Stomach (tissue), 9 donors: ENCODE measurements around the gene ATAD3A. TPM values are rescaled to one million over a fixed set of nuclear protein-coding genes. Genes with fewer than 3 reads are reported as not detected.
"Not testable (repeated sequence)": the region's sequence is repeated elsewhere in the genome, so short reads cannot be mapped to it uniquely, and the experiment has no call there.

ENCODE experiments used
- DNase-seq, 2 donors: peaks; one replicate each; pipeline versions ENCODE4 v3.0.0 to v3.0.0-alpha.2; 2013 to 2019
- H3K27ac ChIP-seq, 5 donors: fragments of 200-600 bp in 4 of 5; sonication (generic) in 4 of 5; one replicate each; pipeline ENCODE4 v1.5.1; 2013 to 2019; ENCODE audit warnings: mild to moderate bottlenecking in 1 of 5, moderate library complexity in 1 of 5
- H3K27me3 ChIP-seq, 3 donors: fragments of 200-600 bp; sonication (generic); one replicate each; pipeline ENCODE4 v1.5.1; 2017 to 2019; ENCODE audit warnings: mixed run types in 1 of 3
- H3K36me3 ChIP-seq, 4 donors: fragments of 200-600 bp; sonication (generic); 1 replicate in 3 of 4; 2 replicates in 1 of 4; pipeline ENCODE4 v1.5.1; 2016 to 2019
- H3K4me1 ChIP-seq, 4 donors: fragments of 200-600 bp; sonication (generic); one replicate each; pipeline ENCODE4 v1.5.1; 2016 to 2019
- H3K4me3 ChIP-seq, 4 donors: fragments of 200-600 bp; sonication (generic) in 3 of 4; one replicate each; pipeline ENCODE4 v1.5.1; 2016 to 2019; ENCODE audit warnings: mild to moderate bottlenecking in 1 of 4
- H3K9me3 ChIP-seq, 4 donors: fragments of 200-600 bp; sonication (generic); one replicate each; pipeline ENCODE4 v1.5.1; 2016 to 2019
- CTCF ChIP-seq, 7 experiments: fragments of 450-650 bp in 4 of 7; fragments of 200-600 bp in 3 of 7; sonication (generic) in 3 of 7; IDR thresholded peaks; one replicate each; pipeline ENCODE4 v1.5.1; 2016 to 2019; ENCODE audit warnings: antibody characterized with exemption in 7 of 7, control low read depth in 2 of 7, mild to moderate bottlenecking in 1 of 7
- EP300 ChIP-seq: sonication (generic); formaldehyde crosslinking; IDR thresholded peaks from one replicate; pipeline ENCODE4 v1.6.1; 2017; ENCODE audit warnings: antibody characterized with exemption
- POLR2A ChIP-seq, 4 donors: fragments of 450-650 bp; IDR thresholded peaks; one replicate each; pipeline ENCODE4 v1.6.1; 2016; ENCODE audit warnings: antibody characterized with exemption in 4 of 4, control low read depth in 2 of 4, mild to moderate bottlenecking in 1 of 4, moderate library complexity in 1 of 4
- POLR2AphosphoS5 ChIP-seq, 3 donors: sonication (generic); formaldehyde crosslinking; IDR thresholded peaks; one replicate each; pipeline ENCODE4 v1.6.1; 2016; ENCODE audit warnings: antibody characterized with exemption in 3 of 3
- WGBS, 5 donors: extraction: QIAGEN DNeasy Blood & Tissue Kit in 3 of 5; methylation state at CpG; one replicate each; pipeline versions ENCODE4 v1.1.5 to v1.1.7; 2013 to 2018; 5-methylcytosine and 5-hydroxymethylcytosine counted together
- intact Hi-C: fragments of 100-400 bp; cut with DNase I; formaldehyde crosslinking; loops from one replicate; pipeline ENCODE4 v1.15.1; 2023; ENCODE audit warnings: low total_unique reads
- polyA plus RNA-seq, 3 donors: library from polyadenylated mRNA; stranded (reverse); fragments of 200-250 nt; gene quantifications; one replicate each; pipeline ENCODE4 v1.2.3, GENCODE V29; 2013
- total RNA-seq, 5 donors: library from RNA; depleted of rRNA; stranded (reverse); fragments of >200 nt; gene quantifications; one replicate each; pipeline versions ENCODE4 v1.1.0 to v1.2.3, GENCODE V29; 2014 to 2016
- donor health status: healthy with polysubstance abuse.
- donor health status: Bipolar disorder and iron deficiency.
- donor health status: healthy.

Gene ATAD3A
- total and polyA plus RNA-seq, 8 donors: 10.6 to 92.1 (median 18.7) TPM

- TF ChIP-seq EP300 (no peak), POLR2A (IDR thresholded peaks at IDR 0.05) (no peak), CTCF (IDR thresholded peaks at IDR 0.05) (no peak), POLR2AphosphoS5 (IDR thresholded peaks at IDR 0.05) (no peak)
- H3K4me3 ChIP-seq: no peak overlapping the region
- no peak for DNase-seq
- no peak overlapping the region for H3K27ac ChIP-seq
- H3K9me3 ChIP-seq: no peaks in the 10 kb centered on the region
- H3K36me3 ChIP-seq: no peaks in the 10 kb centered on the region
- intact Hi-C loops: no loop called here
- peaks cover 9 to 24% (median 18%) of the 10 kb centered on the region in 4 donors for H3K4me1 ChIP-seq
- 87 to 94% (median 94%) methylated on average over 4 of the region's 4 CpGs for WGBS, 5 donors
- H3K27me3 ChIP-seq: no peaks in the 10 kb centered on the region
Measured at GRCh38 chr1:1507305-1507704, 4.7 kb upstream of the ATAD3A start.

DNA sequence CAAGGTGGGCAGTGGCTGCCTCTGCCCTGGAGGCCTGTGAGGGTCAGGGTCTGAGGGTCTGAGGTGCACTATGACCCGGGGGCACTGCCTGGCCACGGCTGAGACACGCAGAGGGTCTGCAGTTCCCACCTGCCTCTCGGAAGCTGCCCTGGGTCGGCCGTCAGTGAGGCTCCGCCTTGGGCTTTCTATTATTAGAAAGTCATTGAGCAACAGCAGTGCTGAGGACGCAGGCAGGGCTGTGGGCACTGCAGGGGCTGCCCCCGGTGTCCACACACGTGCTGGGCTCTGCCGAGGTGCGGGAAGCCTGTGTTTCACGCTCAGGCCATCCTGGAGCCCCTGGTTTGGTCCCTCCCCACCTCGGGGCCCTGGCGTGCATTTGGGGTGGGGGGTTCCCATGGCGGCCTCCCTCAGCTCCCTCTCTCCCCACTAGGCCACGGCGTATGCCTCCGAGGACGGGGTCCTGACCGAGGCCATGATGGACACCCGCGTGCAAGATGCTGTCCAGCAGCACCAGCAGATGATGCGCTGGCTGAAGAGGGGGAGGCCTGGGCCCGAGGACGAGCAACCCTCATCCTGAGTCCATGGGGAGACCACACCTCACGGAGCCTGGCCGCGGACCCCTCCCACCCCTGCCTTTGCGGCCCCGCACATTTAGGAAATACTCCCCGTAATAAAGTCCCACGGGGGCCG is 3.0 kb upstream of the ATAD3A start:
- H3K27ac ChIP-seq, H3K9me3 ChIP-seq, DNase-seq, intact Hi-C loops, H3K4me3 ChIP-seq, H3K27me3 ChIP-seq, H3K36me3 ChIP-seq: not testable (repeated sequence)
- WGBS, 5 donors: 70 to 85% (median 80%) methylated on average over 2 to 34 of the region's 34 CpGs
- peaks cover 9 to 32% (median 26%) of the 10 kb centered on the region in 4 donors for H3K4me1 ChIP-seq

GRCh38 chr1:1509465-1509850 is 2.5 kb upstream of the ATAD3A start:
- peaks cover 9 to 37% (median 26%) of the 10 kb centered on the region in 4 donors for H3K4me1 ChIP-seq
- H3K27ac ChIP-seq, intact Hi-C loops, H3K27me3 ChIP-seq, H3K4me3 ChIP-seq, H3K9me3 ChIP-seq, DNase-seq, H3K36me3 ChIP-seq: not testable (repeated sequence)
- 74 to 85% (median 80%) methylated on average over 14 to 20 of the region's 21 CpGs for WGBS, 5 donors

- WGBS, 5 donors: 7 to 21% (median 10%) methylated on average over 11 to 17 of the region's 17 CpGs
- Histone ChIP-seq H3K27me3 (no peaks in the 10 kb centered on the region), H3K4me1 (peaks cover 0 to 23% (median 18%) of the 10 kb centered on the region in 4 donors), H3K9me3 (no peaks in the 10 kb centered on the region), H3K27ac (peak overlapping the region; percentile 91 to 97 (median 95)), H3K36me3 (peaks cover 0 to 8% (median under 1%) of the 10 kb centered on the region in 4 donors), H3K4me3 (peak overlapping the region; percentile 66 to 89 (median 79))
- no peak for TF ChIP-seq POLR2AphosphoS5 (IDR thresholded peaks at IDR 0.05)
- no peak for TF ChIP-seq CTCF (IDR thresholded peaks at IDR 0.05)
- TF ChIP-seq EP300: no peak
- TF ChIP-seq POLR2A (IDR thresholded peaks at IDR 0.05): no peak
- intact Hi-C loops: no loop called here
- DNase-seq: peak in 1 of 2 donors; percentile 59
Measured at GRCh38 chr1:1510912-1511532, 940 bp upstream of the ATAD3A start.

- peak overlapping the region in 4 of 5 donors; percentile 52 to 96 (median 92) for H3K27ac ChIP-seq
- peaks cover 0 to 23% (median 17%) of the 10 kb centered on the region in 4 donors for H3K4me1 ChIP-seq
- H3K27me3 ChIP-seq, DNase-seq, H3K9me3 ChIP-seq, intact Hi-C loops: not testable (repeated sequence)
- H3K4me3 ChIP-seq: peak overlapping the region; percentile 66 to 89 (median 79)
- peaks cover 0 to 19% (median 10%) of the 10 kb centered on the region in 4 donors for H3K36me3 ChIP-seq
- WGBS, 5 donors: 0 to 1% (median 0%) methylated on average over 11 to 44 of the region's 52 CpGs; no CpG with 5 or more reads in 1 of the 5 donors
Measured at GRCh38 chr1:1512425-1512824, 463 bp downstream of the ATAD3A start.

GRCh38 chr1:1513675-1514074 is 1.7 kb downstream of the ATAD3A start:
- peaks cover 0 to 23% (median 17%) of the 10 kb centered on the region in 4 donors for H3K4me1 ChIP-seq
- H3K9me3 ChIP-seq, intact Hi-C loops, DNase-seq, H3K27me3 ChIP-seq, H3K27ac ChIP-seq: not testable (repeated sequence)
- H3K36me3 ChIP-seq: peaks cover 7 to 30% (median 22%) of the 10 kb centered on the region in 4 donors
- WGBS, 5 donors: 78 to 82% (median 80%) methylated on average over 3 to 17 of the region's 18 CpGs
- peak overlapping the region in 1 of 4 donors; percentile 66 for H3K4me3 ChIP-seq

GRCh38 chr1:1514376-1514775 is 2.4 kb downstream of the ATAD3A start:
- H3K4me3 ChIP-seq, H3K9me3 ChIP-seq, H3K27ac ChIP-seq, DNase-seq, H3K27me3 ChIP-seq, intact Hi-C loops: not testable (repeated sequence)
- H3K4me1 ChIP-seq: peaks cover 0 to 23% (median 17%) of the 10 kb centered on the region in 4 donors
- peaks cover 7 to 33% (median 25%) of the 10 kb centered on the region in 4 donors for H3K36me3 ChIP-seq
- WGBS, 5 donors: 74 to 83% (median 79%) methylated on average over 11 to 14 of the region's 16 CpGs

GRCh38 chr1:1516923-1517322 is 5.0 kb downstream of the ATAD3A start:
- H3K27me3 ChIP-seq, H3K4me3 ChIP-seq, intact Hi-C loops, DNase-seq, H3K27ac ChIP-seq, H3K9me3 ChIP-seq: not testable (repeated sequence)
- 94 to 97% (median 96%) methylated on average over 6 to 14 of the region's 14 CpGs for WGBS, 5 donors
- Histone ChIP-seq H3K4me1 (peaks cover 0 to 15% (median 7%) of the 10 kb centered on the region in 4 donors), H3K36me3 (peaks cover 13 to 56% (median 47%) of the 10 kb centered on the region in 4 donors)
